HG02623 (cell line): ENCODE results near the gene SPEM1.

Source experiments
- ATAC-seq: cut with Tn5 transposase; IDR thresholded peaks from one replicate; pipeline ENCODE4 v1.9.1; 2021; ENCODE audit warnings: moderate library complexity; ENCODE audit not compliant: unreplicated experiment

The SPEM1 gene

GRCh38 chr17:7440113-7440833 is 20.1 kb downstream of the SPEM1 start:
- ATAC-seq: no peak

GRCh38 chr17:7440834-7441195 is 20.7 kb downstream of the SPEM1 start:
- no peak for ATAC-seq

- no peak for ATAC-seq
These were observed 21.1 kb downstream of the SPEM1 start for GRCh38 chr17:7441266-7441665.

GRCh38 chr17:7442142-7442541 is 22.0 kb downstream of the SPEM1 start:
- no peak for ATAC-seq

- ATAC-seq: no peak
These were observed 23.7 kb downstream of the SPEM1 start for GRCh38 chr17:7443499-7444485.

- ATAC-seq: no peak
These were observed 24.8 kb downstream of the SPEM1 start, which contains the start of gene CHRNB1 for GRCh38 chr17:7444682-7445618. Gene CHRNB1 (plus strand): TSS chr17:7445061. CDS start chr17:7445128, 67 bp downstream.

GRCh38 chr17:7445619-7445968 is 25.5 kb downstream of the SPEM1 start:
- no peak for ATAC-seq

GRCh38 chr17:7448461-7448860 is 28.3 kb downstream of the SPEM1 start:
- ATAC-seq: no peak

- no peak for ATAC-seq
These were observed 39.9 kb downstream of the SPEM1 start for GRCh38 chr17:7459961-7460545.

- ATAC-seq: no peak
These were observed 40.9 kb downstream of the SPEM1 start for GRCh38 chr17:7460850-7461660.

GRCh38 chr17:7462474-7463371 is 42.6 kb downstream of the SPEM1 start:
- no peak for ATAC-seq

GRCh38 chr17:7463372-7463846 is 43.3 kb downstream of the SPEM1 start:
- no peak for ATAC-seq

GRCh38 chr17:7464081-7464480 is 44.0 kb downstream of the SPEM1 start:
- no peak for ATAC-seq

- ATAC-seq: no peak
These were observed 45.6 kb downstream of the SPEM1 start for GRCh38 chr17:7465597-7466275.

- no peak for ATAC-seq
These were observed 46.2 kb downstream of the SPEM1 start for GRCh38 chr17:7466318-7466638.

GRCh38 chr17:7466639-7467341 is 46.7 kb downstream of the SPEM1 start:
- no peak for ATAC-seq

GRCh38 chr17:7467498-7467897 is 47.4 kb downstream of the SPEM1 start:
- no peak for ATAC-seq

- ATAC-seq: no peak
These were observed 48.2 kb downstream of the SPEM1 start for GRCh38 chr17:7468290-7468689.
